HepG2 (cell line): Measurements from ENCODE around the gene TMEM108. TPM values are rescaled to one million over a fixed set of nuclear protein-coding genes. Genes with fewer than 3 reads are reported as not detected.

Source experiments
- ATAC-seq: fragments of 200-7000 bp; cut with Tn5 transposase; 3 replicates; pipeline ENCODE4 v1.9.1; 2020; ENCODE audit warnings: mild to moderate bottlenecking, moderate library complexity
- BruUV-seq: library from RNA; stranded (reverse); fragments of 400-500 nt; replicated peaks from 2 replicates; lab custom pipeline; 2021; lab: Mats Ljungman, UMichigan
- CTCF ChIA-PET: fragments of 300-600 bp; formaldehyde crosslinking; extraction: SDS; loops from one replicate; lab custom pipeline; 2021; ENCODE audit warnings: low total read pairs, inconsistent platforms, low intra/inter-chr PET ratio; lab: Yijun Ruan, JAX
- POLR2A ChIA-PET: fragments of 350-600 bp; sonication (Branson Sonifier 250); formaldehyde crosslinking; loops from one replicate; lab custom pipeline; 2020; ENCODE audit warnings: antibody characterized with exemption, inconsistent platforms; lab: Yijun Ruan, JAX
- DNase-seq: peaks from one replicate; pipeline ENCODE4 v3.0.0-alpha.2; 2015; ENCODE audit warnings: low spot score
- FAIRE-seq: peaks from 3 replicates; lab custom pipeline; 2011; peaks lifted over from hg19 to GRCh38; lab: Jason Lieb, UNC
- H2AFZ ChIP-seq: one replicate; pipeline ENCODE4 v1.6.1; 2011; ENCODE audit warnings: low read length, inconsistent platforms
- H3K27ac ChIP-seq: fragments of 300-600 bp; 3 replicates; pipeline ENCODE4 v1.8.0; 2011; ENCODE audit warnings: mixed run types, mild to moderate bottlenecking, mixed read lengths, low read length, inconsistent platforms; ENCODE audit not compliant: insufficient read depth; ENCODE audit errors: extremely low read length
- H3K27me3 ChIP-seq, 2 experiments: fragments of 200-600 bp in 1 of 2; 2 replicates in 1 of 2; 3 replicates in 1 of 2; pipeline versions ENCODE4 v1.6.0 to v1.8.0; 2011; ENCODE audit warnings: low read length in 2 of 2, mild to moderate bottlenecking in 2 of 2, moderate library complexity in 2 of 2, inconsistent platforms in 1 of 2; ENCODE audit not compliant: insufficient read depth in 2 of 2, control insufficient read depth in 1 of 2
- H3K36me3 ChIP-seq, 2 experiments: fragments of 200-600 bp in 1 of 2; replicated peaks in 1 of 2; 2 replicates in 1 of 2; 3 replicates in 1 of 2; pipeline versions ENCODE4 v1.5.1 to v1.8.0; 2011; ENCODE audit warnings: low read length in 2 of 2, inconsistent platforms in 1 of 2; ENCODE audit not compliant: insufficient read depth in 2 of 2, control insufficient read depth in 1 of 2
- H3K4me1 ChIP-seq: 2 replicates; pipeline ENCODE4 v1.5.1; 2012; ENCODE audit warnings: low read length, inconsistent platforms; ENCODE audit not compliant: insufficient read depth
- H3K4me2 ChIP-seq: 2 replicates; pipeline ENCODE4 v1.6.0; 2011; ENCODE audit warnings: low read depth, low read length, inconsistent platforms
- H3K4me3 ChIP-seq, 3 experiments: fragments of 200-600 bp in 1 of 3; sonication (generic), shearing (Covaris generic) in 1 of 3; replicated peaks in 1 of 3; 2 replicates each; pipeline ENCODE4 v1.5.1; 2011 to 2016; ENCODE audit warnings: low read length in 3 of 3, inconsistent platforms in 2 of 3, low read depth in 2 of 3, mild to moderate bottlenecking in 2 of 3, control low read depth in 1 of 3, mixed read lengths in 1 of 3; ENCODE audit not compliant: insufficient read depth in 1 of 3
- H3K79me2 ChIP-seq: one replicate; pipeline ENCODE4 v1.6.1; 2011; ENCODE audit warnings: low read length, inconsistent platforms; ENCODE audit not compliant: insufficient read depth
- H3K9ac ChIP-seq: 2 replicates; pipeline ENCODE4 v1.6.0; 2011; ENCODE audit warnings: mild to moderate bottlenecking, low read depth, low read length, inconsistent platforms; ENCODE audit not compliant: insufficient read depth
- H3K9me3 ChIP-seq: 2 replicates; pipeline ENCODE4 v1.5.1; 2012; ENCODE audit warnings: mild to moderate bottlenecking, low read length
- H4K20me1 ChIP-seq: 2 replicates; pipeline ENCODE4 v1.6.0; 2011; ENCODE audit warnings: inconsistent platforms, mild to moderate bottlenecking, low read length, moderate library complexity; ENCODE audit not compliant: insufficient read depth
- AKAP8 ChIP-seq: sonication (generic); formaldehyde crosslinking; IDR thresholded peaks from 2 replicates; pipeline ENCODE4 v1.5.1; 2020; ENCODE audit warnings: mild to moderate bottlenecking, missing genetic modification reagents
- FOXA3 ChIP-seq: IDR thresholded peaks from 2 replicates; pipeline ENCODE4 v1.6.1; 2016; ENCODE audit warnings: missing genetic modification reagents, missing compliant biosample characterization
- FOXJ3 ChIP-seq: sonication (generic); formaldehyde crosslinking; IDR thresholded peaks from 2 replicates; pipeline ENCODE4 v1.4.0; 2020; ENCODE audit warnings: missing genetic modification reagents, mild to moderate bottlenecking, borderline replicate concordance
- GATA4 ChIP-seq: sonication (generic); IDR thresholded peaks from 2 replicates; pipeline ENCODE4 v1.6.1; 2016; ENCODE audit warnings: antibody characterized with exemption, low read depth, borderline replicate concordance
- GMEB2 ChIP-seq: IDR thresholded peaks from 2 replicates; pipeline ENCODE4 v1.6.1; 2016; ENCODE audit warnings: missing biosample characterization, missing genetic modification reagents, low read depth
- HOMEZ ChIP-seq: IDR thresholded peaks from 2 replicates; pipeline ENCODE4 v1.6.1; 2016; ENCODE audit warnings: low read depth
- NR3C1 ChIP-seq: sonication (generic); formaldehyde crosslinking; IDR thresholded peaks from 2 replicates; pipeline ENCODE4 v1.4.0; 2020; ENCODE audit warnings: missing genetic modification reagents
- PRMT3 ChIP-seq: sonication (generic); formaldehyde crosslinking; IDR thresholded peaks from 2 replicates; pipeline ENCODE4 v1.8.1; 2022; ENCODE audit warnings: low read depth, mild to moderate bottlenecking, moderate library complexity, missing genetic modification reagents, borderline replicate concordance
- RBFOX2 ChIP-seq: fragments of 200-400 bp; formaldehyde crosslinking; IDR thresholded peaks from 2 replicates; pipeline ENCODE4 v1.6.1; 2017; ENCODE audit warnings: low read depth, mild to moderate bottlenecking, low read length
- RORA ChIP-seq: sonication (generic); formaldehyde crosslinking; IDR thresholded peaks from 2 replicates; pipeline ENCODE4 v1.5.0; 2020; ENCODE audit warnings: mild to moderate bottlenecking, missing genetic modification reagents, moderate library complexity
- SAFB2 ChIP-seq: sonication (generic); formaldehyde crosslinking; IDR thresholded peaks from 2 replicates; pipeline ENCODE4 v1.5.1; 2020; ENCODE audit warnings: missing genetic modification reagents, low read depth, mild to moderate bottlenecking, borderline replicate concordance
- ZBTB10 ChIP-seq: sonication (generic); formaldehyde crosslinking; IDR thresholded peaks from 2 replicates; pipeline ENCODE4 v1.4.0; 2020; ENCODE audit warnings: missing genetic modification reagents, borderline replicate concordance
- ZBTB26 ChIP-seq: IDR thresholded peaks from 2 replicates; pipeline ENCODE4 v1.6.1; 2016; ENCODE audit warnings: missing compliant biosample characterization, missing genetic modification reagents, borderline replicate concordance
- ZNF121 ChIP-seq: sonication (generic); formaldehyde crosslinking; IDR thresholded peaks from 2 replicates; pipeline ENCODE4 v1.5.0; 2020; ENCODE audit warnings: mild to moderate bottlenecking, missing genetic modification reagents
- ZNF207 ChIP-seq: fragments of 450-650 bp; IDR thresholded peaks from 2 replicates; pipeline ENCODE4 v1.6.1; 2016; ENCODE audit warnings: antibody characterized with exemption, borderline replicate concordance
- ZNF350 ChIP-seq: sonication (generic); formaldehyde crosslinking; IDR thresholded peaks from 2 replicates; pipeline ENCODE4 v1.4.0; 2020; ENCODE audit warnings: mild to moderate bottlenecking, low read depth, missing genetic modification reagents, borderline replicate concordance
- WGBS: methylation state at CpG from one replicate; pipeline ENCODE4 v1.1.6; 2017; ENCODE audit warnings: low lambda C conversion rate; 5-methylcytosine and 5-hydroxymethylcytosine counted together
- in situ Hi-C: cut with HindIII; loops from 2 replicates; pipeline ENCODE4 v1.10.0; 2017; ENCODE audit warnings: low pct_unique_long_range_greater_than_20kb; ENCODE audit not compliant: extremely low pct_ligation_motif_present
- intact Hi-C: fragments of 100-400 bp; cut with micrococcal nuclease; formaldehyde crosslinking; loops from one replicate; pipeline ENCODE4 v1.10.0; 2022; ENCODE audit not compliant: unreplicated experiment
- polyA plus RNA-seq, 8 experiments: library from polyadenylated mRNA; depleted of rRNA in 3 of 8; stranded (reverse) in 7 of 8; unstranded in 1 of 8; fragments of >200 nt; fragmentation: Illumina TruSeq in 4 of 8; extraction: Trizol in 4 of 8; gene quantifications; 2 replicates each; pipeline versions ENCODE4 v1.2.1 to v1.2.3, GENCODE V29; 2011 to 2016; ENCODE audit warnings: low read depth in 4 of 8, missing spikeins in 1 of 8, mixed read lengths in 1 of 8; ENCODE audit not compliant: insufficient read depth in 1 of 8
- total RNA-seq, 5 experiments: library from RNA; depleted of rRNA; stranded (reverse); fragments of >200 nt; fragmentation: Illumina TruSeq; extraction: Trizol; gene quantifications; 2 replicates each; pipeline ENCODE4 v1.2.3, GENCODE V29; 2016; ENCODE audit warnings: low read depth in 1 of 5

TMEM108 gene
- total and polyA plus RNA-seq, 2 of the 13 experiments (the other 11 are each of a cell fraction or from before 2014, with no cell fraction given), result not detected

GRCh38 chr3:133295944-133296917 is 258.0 kb downstream of the TMEM108 start:
- Histone ChIP-seq H3K79me2 (no peaks in the 10 kb centered on the region), H3K36me3 (no peaks in the 10 kb centered on the region), H2AFZ (no peak overlapping the region), H3K27ac (no peak overlapping the region), H3K9me3 (no peaks in the 10 kb centered on the region), H3K4me2 (no peak overlapping the region), H3K27me3 (peaks cover 0 to 4% of the 10 kb centered on the region in 2 experiments; a peak in 1 of 5 replicates), H4K20me1 (no peaks in the 10 kb centered on the region), H3K9ac (no peak overlapping the region), H3K4me1 (no peaks in the 10 kb centered on the region), H3K4me3 (no peak overlapping the region)
- DNase-seq, result no peak
- intact Hi-C loops, result no loop called here
- in situ Hi-C loops, result no loop called here
- BruUV-seq, result no TSS peak
- 0% methylated on average over 6 of the region's 6 CpGs for WGBS
- POLR2A ChIA-PET, result no interaction called here
- ATAC-seq, result no peak
- CTCF ChIA-PET, result no interaction called here
- FAIRE-seq, result no peak
- TF ChIP-seq NR3C1 (CRISPR knock-in tag) (no peak), RBFOX2 (no peak), SAFB2 (CRISPR knock-in tag) (no peak), ZNF350 (CRISPR knock-in tag) (no peak), FOXA3 (CRISPR knock-in tag) (no peak), PRMT3 (CRISPR knock-in tag) (no peak), AKAP8 (CRISPR knock-in tag) (no peak), RORA (CRISPR knock-in tag) (no peak), GATA4 (no peak), HOMEZ (no peak), FOXJ3 (CRISPR knock-in tag) (no peak), ZBTB26 (CRISPR knock-in tag) (no peak), ZNF207 (no peak), GMEB2 (CRISPR knock-in tag) (no peak), ZBTB10 (no peak), ZNF121 (CRISPR knock-in tag) (no peak)
